Measurements from ENCODE around the gene ARMC3. TPM values are rescaled to one million over a fixed set of nuclear protein-coding genes. Genes with fewer than 3 reads are reported as not detected.

ARMC3 gene
- total and polyA plus RNA-seq, 4 donors, result 0.13 TPM; not detected in 3

- H3K36me3 ChIP-seq (ENCODE audit: control insufficient read depth in 1 of 2, insufficient read depth in 2 of 2, low read length in 1 of 2), result no peaks in the 10 kb centered on the region
- DNase-seq (no peak), ATAC-seq (ENCODE audit: low FRiP score) (no peak)
- H3K27ac ChIP-seq (ENCODE audit: low read depth in 1 of 2, low read length in 2 of 2), result no peak overlapping the region
- H3K9me3 ChIP-seq (ENCODE audit: control insufficient read depth, low read length), result peaks cover 1% of the 10 kb centered on the region
- intact Hi-C loops (cut with DNase I), result no loop called here
- H3K4me1 ChIP-seq (ENCODE audit: control insufficient read depth in 1 of 2, insufficient read depth in 2 of 2, low read length in 2 of 2), result no peaks in the 10 kb centered on the region
- H3K27me3 ChIP-seq (ENCODE audit: control insufficient read depth in 1 of 2, insufficient read depth in 2 of 2, low read length in 1 of 2), result no peaks in the 10 kb centered on the region
- 76 to 87% methylated on average over 2 of the region's 2 CpGs for WGBS, 2 donors
- no peak overlapping the region for H3K4me3 ChIP-seq (ENCODE audit: low read length in 2 of 2)
These were observed 18.3 kb downstream of the ARMC3 start for GRCh38 chr10:22945934-22946673.

GRCh38 chr10:22954970-22955369 lies 27.1 kb downstream of the ARMC3 start:
- H3K27ac ChIP-seq (ENCODE audit: low read depth in 1 of 2, low read length in 2 of 2), result no peak overlapping the region
- 73 to 75% methylated on average over 3 of the region's 3 CpGs for WGBS, 2 donors
- no peaks in the 10 kb centered on the region for H3K36me3 ChIP-seq (ENCODE audit: control insufficient read depth in 1 of 2, insufficient read depth in 2 of 2, low read length in 1 of 2)
- intact Hi-C loops (cut with DNase I), result no loop called here
- no peak overlapping the region for H3K4me3 ChIP-seq (ENCODE audit: low read length in 2 of 2)
- no peaks in the 10 kb centered on the region for H3K4me1 ChIP-seq (ENCODE audit: control insufficient read depth in 1 of 2, insufficient read depth in 2 of 2, low read length in 2 of 2)
- H3K27me3 ChIP-seq (ENCODE audit: control insufficient read depth in 1 of 2, insufficient read depth in 2 of 2, low read length in 1 of 2), result no peaks in the 10 kb centered on the region
- peaks cover 3% of the 10 kb centered on the region for H3K9me3 ChIP-seq (ENCODE audit: control insufficient read depth, low read length)
- ATAC-seq (ENCODE audit: low FRiP score), result no peak
- no peak for DNase-seq

GRCh38 chr10:22958338-22958737 lies 30.5 kb downstream of the ARMC3 start:
- Histone ChIP-seq H3K4me1 (ENCODE audit: control insufficient read depth in 1 of 2, insufficient read depth in 2 of 2, low read length in 2 of 2) (no peaks in the 10 kb centered on the region), H3K9me3 (ENCODE audit: control insufficient read depth, low read length) (no peaks in the 10 kb centered on the region), H3K4me3 (ENCODE audit: low read length in 2 of 2) (no peak overlapping the region), H3K27me3 (ENCODE audit: control insufficient read depth in 1 of 2, insufficient read depth in 2 of 2, low read length in 1 of 2) (no peaks in the 10 kb centered on the region), H3K27ac (ENCODE audit: low read depth in 1 of 2, low read length in 2 of 2) (no peak overlapping the region), H3K36me3 (ENCODE audit: control insufficient read depth in 1 of 2, insufficient read depth in 2 of 2, low read length in 1 of 2) (no peaks in the 10 kb centered on the region)
- 45 to 66% methylated on average over 2 of the region's 2 CpGs for WGBS, 2 donors
- DNase-seq (no peak), ATAC-seq (ENCODE audit: low FRiP score) (no peak)
- intact Hi-C loops (cut with DNase I), result no loop called here

- DNase-seq, result no peak
- Histone ChIP-seq H3K4me1 (ENCODE audit: control insufficient read depth in 1 of 2, insufficient read depth in 2 of 2, low read length in 2 of 2) (no peaks in the 10 kb centered on the region), H3K4me3 (ENCODE audit: low read length in 2 of 2) (no peak overlapping the region), H3K36me3 (ENCODE audit: control insufficient read depth in 1 of 2, insufficient read depth in 2 of 2, low read length in 1 of 2) (no peaks in the 10 kb centered on the region), H3K9me3 (ENCODE audit: control insufficient read depth, low read length) (no peaks in the 10 kb centered on the region), H3K27ac (ENCODE audit: low read depth in 1 of 2, low read length in 2 of 2) (no peak overlapping the region), H3K27me3 (ENCODE audit: control insufficient read depth in 1 of 2, insufficient read depth in 2 of 2, low read length in 1 of 2) (no peaks in the 10 kb centered on the region)
- intact Hi-C loops (cut with DNase I), result no loop called here
- no peak for ATAC-seq (ENCODE audit: low FRiP score)
- WGBS, 2 donors, result 78 to 82% methylated on average over 2 of the region's 2 CpGs
These were observed 31.4 kb downstream of the ARMC3 start for GRCh38 chr10:22959292-22959691.

GRCh38 chr10:22959950-22960349 lies 32.1 kb downstream of the ARMC3 start:
- Histone ChIP-seq H3K36me3 (ENCODE audit: control insufficient read depth in 1 of 2, insufficient read depth in 2 of 2, low read length in 1 of 2) (no peaks in the 10 kb centered on the region), H3K27me3 (ENCODE audit: control insufficient read depth in 1 of 2, insufficient read depth in 2 of 2, low read length in 1 of 2) (no peaks in the 10 kb centered on the region), H3K4me1 (ENCODE audit: control insufficient read depth in 1 of 2, insufficient read depth in 2 of 2, low read length in 2 of 2) (no peaks in the 10 kb centered on the region), H3K27ac (ENCODE audit: low read depth in 1 of 2, low read length in 2 of 2) (no peak overlapping the region), H3K4me3 (ENCODE audit: low read length in 2 of 2) (no peak overlapping the region), H3K9me3 (ENCODE audit: control insufficient read depth, low read length) (no peaks in the 10 kb centered on the region)
- no peak for DNase-seq
- 54 to 61% methylated on average over 3 of the region's 3 CpGs for WGBS, 2 donors
- intact Hi-C loops (cut with DNase I), result no loop called here
- no peak for ATAC-seq (ENCODE audit: low FRiP score)

- H3K27me3 ChIP-seq (ENCODE audit: control insufficient read depth in 1 of 2, insufficient read depth in 2 of 2, low read length in 1 of 2), result no peaks in the 10 kb centered on the region
- no peaks in the 10 kb centered on the region for H3K9me3 ChIP-seq (ENCODE audit: control insufficient read depth, low read length)
- no peak overlapping the region for H3K27ac ChIP-seq (ENCODE audit: low read depth in 1 of 2, low read length in 2 of 2)
- DNase-seq (no peak), ATAC-seq (ENCODE audit: low FRiP score) (no peak)
- no peaks in the 10 kb centered on the region for H3K4me1 ChIP-seq (ENCODE audit: control insufficient read depth in 1 of 2, insufficient read depth in 2 of 2, low read length in 2 of 2)
- intact Hi-C loops (cut with DNase I), result no loop called here
- 90% methylated on average over 1 of the region's 1 CpG for WGBS, 2 donors
- H3K4me3 ChIP-seq (ENCODE audit: low read length in 2 of 2), result no peak overlapping the region
- H3K36me3 ChIP-seq (ENCODE audit: control insufficient read depth in 1 of 2, insufficient read depth in 2 of 2, low read length in 1 of 2), result no peaks in the 10 kb centered on the region
These were observed 35.0 kb downstream of the ARMC3 start for GRCh38 chr10:22962817-22963216.

- intact Hi-C loops (cut with DNase I), result no loop called here
- WGBS, 2 donors, result 82 to 84% methylated on average over 5 of the region's 5 CpGs
- no peak for ATAC-seq (ENCODE audit: low FRiP score)
These were observed 41.9 kb downstream of the ARMC3 start for GRCh38 chr10:22969704-22970103.

GRCh38 chr10:22976534-22976933 lies 48.7 kb downstream of the ARMC3 start:
- H3K36me3 ChIP-seq (ENCODE audit: control insufficient read depth in 1 of 2, insufficient read depth in 2 of 2, low read length in 1 of 2), result no peaks in the 10 kb centered on the region
- intact Hi-C loops (cut with DNase I), result no loop called here
- H3K27ac ChIP-seq (ENCODE audit: low read depth in 1 of 2, low read length in 2 of 2), result no peak overlapping the region
- H3K27me3 ChIP-seq (ENCODE audit: control insufficient read depth in 1 of 2, insufficient read depth in 2 of 2, low read length in 1 of 2), result no peaks in the 10 kb centered on the region
- ATAC-seq (ENCODE audit: low FRiP score) (no peak), DNase-seq (no peak)
- no peaks in the 10 kb centered on the region for H3K4me1 ChIP-seq (ENCODE audit: control insufficient read depth in 1 of 2, insufficient read depth in 2 of 2, low read length in 2 of 2)
- H3K9me3 ChIP-seq (ENCODE audit: control insufficient read depth, low read length), result no peaks in the 10 kb centered on the region
- no peak overlapping the region for H3K4me3 ChIP-seq (ENCODE audit: low read length in 2 of 2)
- WGBS, 2 donors, result 97 to 98% methylated on average over 1 of the region's 1 CpG

More at GRCh38 chr10:22969704-22970103, 41.9 kb downstream of the ARMC3 start:
- Histone ChIP-seq H3K4me3 (ENCODE audit: low read length in 2 of 2) (no peak overlapping the region), H3K27me3 (ENCODE audit: control insufficient read depth in 1 of 2, insufficient read depth in 2 of 2, low read length in 1 of 2) (no peaks in the 10 kb centered on the region), H3K9me3 (ENCODE audit: control insufficient read depth, low read length) (no peaks in the 10 kb centered on the region), H3K27ac (ENCODE audit: low read depth in 1 of 2, low read length in 2 of 2) (no peak overlapping the region), H3K36me3 (ENCODE audit: control insufficient read depth in 1 of 2, insufficient read depth in 2 of 2, low read length in 1 of 2) (no peaks in the 10 kb centered on the region), H3K4me1 (ENCODE audit: control insufficient read depth in 1 of 2, insufficient read depth in 2 of 2, low read length in 2 of 2) (no peaks in the 10 kb centered on the region)
- no peak for DNase-seq

- Histone ChIP-seq H3K4me1 (ENCODE audit: control insufficient read depth in 1 of 2, insufficient read depth in 2 of 2, low read length in 2 of 2) (no peaks in the 10 kb centered on the region), H3K27me3 (ENCODE audit: control insufficient read depth in 1 of 2, insufficient read depth in 2 of 2, low read length in 1 of 2) (no peaks in the 10 kb centered on the region), H3K4me3 (ENCODE audit: low read length in 2 of 2) (no peak overlapping the region), H3K9me3 (ENCODE audit: control insufficient read depth, low read length) (no peaks in the 10 kb centered on the region), H3K27ac (ENCODE audit: low read depth in 1 of 2, low read length in 2 of 2) (no peak overlapping the region), H3K36me3 (ENCODE audit: control insufficient read depth in 1 of 2, insufficient read depth in 2 of 2, low read length in 1 of 2) (no peaks in the 10 kb centered on the region)
- intact Hi-C loops (cut with DNase I), result no loop called here
- DNase-seq (no peak), ATAC-seq (ENCODE audit: low FRiP score) (no peak)
- 95 to 98% methylated on average over 1 of the region's 1 CpG for WGBS, 2 donors
These were observed 49.9 kb downstream of the ARMC3 start for GRCh38 chr10:22977751-22978150.
